SHP77 treated with DMSO at 0.1 percent for 48 hours (cell line): ENCODE data around the gene CCSER1.
"Not testable (repeated sequence)": the region's sequence is repeated elsewhere in the genome, so short reads cannot be mapped to it uniquely, and the experiment has no call there.

Experiments used
- DNase-seq: peaks from one replicate; lab custom pipeline; 2025; lab: John Stamatoyannopoulos, UW

Gene CCSER1

DNA sequence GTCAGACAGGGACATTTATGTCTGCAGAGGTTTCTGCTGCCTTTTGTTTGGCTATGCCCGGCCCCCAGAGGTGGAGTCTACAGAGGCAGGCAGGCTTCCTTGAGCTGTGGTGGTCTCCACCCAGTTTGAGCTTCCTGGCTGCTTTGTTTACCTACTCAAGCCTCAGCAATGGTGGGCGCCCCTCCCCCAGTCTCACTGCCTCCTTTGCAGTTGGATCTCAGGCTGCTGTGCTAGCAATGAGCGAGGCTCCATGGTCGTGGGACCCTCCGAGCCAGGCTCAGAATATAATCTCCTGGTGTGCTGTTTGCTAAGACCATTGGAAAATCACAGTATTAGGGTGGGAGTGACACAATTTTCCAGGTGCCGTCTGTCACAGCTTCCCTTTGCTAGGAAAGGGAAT, 578.3 kb downstream of the CCSER1 start:
- DNase-seq = not testable (repeated sequence)

DNA sequence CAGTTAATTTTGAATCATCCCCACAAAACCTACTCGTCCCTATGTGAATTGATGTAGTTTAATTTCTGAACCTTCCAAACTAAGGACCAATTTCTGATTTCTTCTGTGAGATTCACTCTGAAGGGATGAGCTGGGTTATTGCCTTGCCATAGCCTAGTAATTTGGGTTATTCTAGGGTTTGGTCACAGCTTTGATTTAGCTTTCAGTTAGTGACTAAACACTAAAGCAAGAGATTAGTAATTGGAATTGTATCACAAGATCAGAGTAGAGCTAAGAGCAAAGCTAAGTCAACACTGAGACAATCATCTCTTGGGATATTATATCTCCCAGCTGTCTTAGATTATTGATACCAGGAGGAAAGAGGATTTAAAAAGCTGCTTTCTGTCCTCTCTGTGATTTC, 588.0 kb downstream of the CCSER1 start:
- DNase-seq = no peak

DNA sequence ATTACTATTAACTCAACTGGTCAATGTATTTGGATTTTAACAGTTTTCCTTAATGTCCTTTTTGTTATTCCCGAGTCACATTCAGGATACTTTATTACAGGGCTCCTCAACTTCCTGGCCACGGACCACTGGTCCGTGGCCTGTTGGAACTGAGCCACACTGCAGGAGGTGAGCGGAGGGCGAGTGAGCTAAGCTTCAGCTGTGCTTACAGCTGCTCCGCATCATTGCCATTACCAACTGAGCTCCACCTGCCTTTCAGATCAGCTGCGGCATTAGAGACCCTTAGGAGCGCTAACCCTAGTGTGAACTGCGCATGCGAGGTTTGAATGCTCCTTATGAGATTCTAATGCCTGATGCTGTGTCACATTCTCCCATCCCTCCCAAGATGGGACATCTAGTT, 591.7 kb downstream of the CCSER1 start:
- peak; percentile 60 for DNase-seq

DNA sequence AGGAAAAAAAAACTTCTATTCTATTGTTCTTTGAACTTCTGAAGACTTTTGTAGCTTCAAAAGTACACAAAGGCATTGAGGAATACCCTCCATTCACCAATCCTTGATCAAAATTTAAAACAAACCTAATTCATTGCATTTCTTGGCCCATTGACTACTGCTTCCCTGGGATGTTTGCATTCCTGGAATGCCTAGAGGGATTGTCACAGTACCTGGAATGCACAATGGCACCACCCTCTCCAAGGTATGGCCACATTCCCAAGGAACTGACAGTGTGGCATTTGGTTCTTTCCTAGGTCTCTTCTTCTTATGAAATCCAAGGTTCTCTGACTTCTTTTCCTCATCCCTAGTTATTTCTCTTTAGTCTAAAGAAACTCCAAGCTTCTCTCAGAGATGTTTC, 600.7 kb downstream of the CCSER1 start:
- DNase-seq = no peak

DNA sequence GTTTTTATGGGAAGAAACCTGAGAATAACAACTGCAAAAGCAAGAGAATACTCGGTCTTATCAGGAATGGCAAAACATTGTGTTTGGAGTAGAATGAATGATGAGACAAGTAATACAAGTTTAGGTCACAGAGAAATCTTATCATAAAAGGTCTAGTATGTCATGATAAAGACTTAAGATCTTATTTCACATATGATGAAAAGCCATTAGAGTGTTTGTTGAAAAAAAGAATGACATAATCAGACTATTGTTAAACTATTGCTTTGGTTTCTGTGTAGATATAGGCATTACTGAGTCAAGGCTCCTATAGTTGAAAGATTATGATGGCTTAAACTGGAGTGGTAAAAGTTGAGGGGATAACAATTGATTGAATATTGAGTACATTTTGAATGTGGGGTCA, 603.6 kb downstream of the CCSER1 start:
- DNase-seq = no peak

DNA sequence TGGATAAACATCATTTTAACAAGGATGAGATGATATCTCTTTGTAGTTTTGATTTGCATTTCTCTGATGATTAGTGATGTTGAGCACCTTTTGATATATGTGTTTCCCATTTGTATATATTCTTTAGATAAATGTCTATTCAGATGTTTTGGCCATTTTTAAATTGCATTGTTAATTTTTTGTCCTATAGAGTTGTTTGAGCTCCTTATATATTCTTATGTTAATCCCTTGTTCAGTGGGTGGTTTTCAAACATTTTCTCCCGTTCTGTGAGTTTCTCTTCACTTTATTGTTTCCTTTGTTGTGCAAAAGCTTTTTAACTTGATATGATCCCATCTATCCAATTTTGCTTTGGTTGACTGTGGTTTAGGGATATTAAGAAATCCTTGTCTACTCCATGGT, 606.0 kb downstream of the CCSER1 start:
- no peak for DNase-seq

DNA sequence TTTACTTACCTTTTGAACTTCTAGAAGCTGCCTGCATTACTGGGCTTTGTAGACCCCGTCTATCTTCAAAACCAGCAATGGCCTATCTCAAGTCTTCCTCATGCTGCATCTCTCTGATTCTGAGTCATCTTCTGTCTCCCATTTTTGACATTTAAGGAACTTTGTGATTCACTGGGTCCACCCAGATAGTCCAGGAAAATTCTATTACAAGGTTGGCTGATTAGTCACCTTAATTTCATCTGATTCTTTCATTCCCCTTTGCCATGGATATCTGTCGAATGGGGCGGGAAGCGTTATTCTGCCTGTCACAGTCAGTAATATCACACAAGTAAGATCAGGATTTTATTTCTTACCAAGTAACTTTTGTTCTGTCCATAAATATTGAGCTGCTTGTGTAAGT, 618.0 kb downstream of the CCSER1 start:
- DNase-seq = no peak

DNA sequence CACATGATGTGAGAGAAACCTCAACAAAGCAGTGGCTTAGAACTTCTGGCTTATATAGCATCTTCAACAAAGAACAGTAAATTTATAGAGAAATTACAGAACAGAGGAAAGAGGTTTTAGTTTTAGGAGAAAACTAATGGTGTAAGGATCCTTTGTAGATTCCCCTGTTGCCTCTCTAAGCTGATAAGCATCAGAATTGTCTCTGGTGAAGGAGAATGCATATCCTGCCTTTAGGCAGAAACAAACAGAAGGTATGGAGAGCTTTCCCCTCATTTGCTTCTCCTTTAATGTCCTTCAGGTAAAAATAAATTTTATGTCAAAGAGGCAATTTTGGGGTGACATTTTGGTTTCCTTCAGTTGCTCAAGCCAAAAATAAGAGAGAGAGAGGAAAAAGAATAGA, 625.9 kb downstream of the CCSER1 start:
- no peak for DNase-seq

DNA sequence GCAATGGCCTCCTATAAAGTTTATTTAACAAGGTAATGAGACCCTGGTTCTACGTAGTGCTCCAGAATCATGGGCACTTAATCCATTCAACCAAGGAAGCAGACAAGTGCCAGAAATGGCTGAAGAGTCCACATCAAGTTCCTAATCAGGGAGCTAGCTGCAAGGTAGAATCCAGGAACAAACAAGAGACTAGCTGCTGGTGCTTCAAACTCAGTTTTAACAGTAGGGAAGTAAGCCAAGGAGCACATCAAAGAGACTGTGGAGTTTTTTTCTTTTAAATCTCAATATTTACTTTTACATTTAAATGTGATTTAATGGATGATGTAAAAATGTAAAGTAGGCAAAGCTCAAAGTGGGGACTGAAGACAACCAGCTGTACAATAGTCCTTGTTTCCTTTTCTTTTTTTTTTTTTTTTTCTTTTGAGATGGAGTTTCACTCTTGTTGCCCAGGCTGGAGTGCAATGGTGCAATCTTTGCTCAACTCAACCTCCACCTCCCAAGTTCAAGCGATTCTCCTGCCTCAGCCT, 630.4 kb downstream of the CCSER1 start:
- DNase-seq = no peak

DNA sequence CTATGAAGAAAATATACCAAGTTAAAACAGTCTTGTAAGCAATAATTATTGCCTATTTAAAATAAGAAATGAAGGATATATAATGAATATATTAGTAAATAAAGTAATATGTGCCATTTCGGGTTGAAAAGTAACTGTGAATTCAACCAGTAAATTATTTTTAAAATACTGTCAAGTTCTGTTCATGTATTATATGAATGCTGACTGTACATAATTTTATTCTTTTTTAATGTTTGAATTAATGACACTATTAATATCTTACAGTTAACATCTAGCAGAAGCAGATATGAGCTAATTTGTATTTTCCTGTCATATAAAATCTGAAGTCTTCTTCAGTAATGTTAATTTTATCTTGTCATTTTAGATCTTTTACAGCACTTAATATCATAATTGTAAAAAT, 632.9 kb downstream of the CCSER1 start:
- no peak for DNase-seq

DNA sequence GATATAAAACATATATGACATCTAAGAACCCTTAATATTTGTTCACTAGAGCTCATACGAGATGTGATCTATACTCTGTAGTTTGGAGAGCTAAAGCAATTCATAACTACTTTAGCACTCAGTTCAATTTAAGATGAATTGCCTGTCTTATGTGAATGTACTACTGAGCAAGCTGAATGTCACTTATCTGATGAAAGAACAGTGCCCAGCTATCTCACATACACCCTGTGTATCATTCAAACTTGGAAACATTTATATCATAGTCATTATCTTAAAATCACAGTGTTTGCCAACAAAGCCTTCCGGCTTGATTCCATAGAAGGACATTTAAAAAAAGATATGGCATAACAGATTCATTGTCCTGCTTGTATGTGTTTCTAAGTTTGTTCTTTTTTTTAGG, 639.6 kb downstream of the CCSER1 start:
- DNase-seq = no peak

DNA sequence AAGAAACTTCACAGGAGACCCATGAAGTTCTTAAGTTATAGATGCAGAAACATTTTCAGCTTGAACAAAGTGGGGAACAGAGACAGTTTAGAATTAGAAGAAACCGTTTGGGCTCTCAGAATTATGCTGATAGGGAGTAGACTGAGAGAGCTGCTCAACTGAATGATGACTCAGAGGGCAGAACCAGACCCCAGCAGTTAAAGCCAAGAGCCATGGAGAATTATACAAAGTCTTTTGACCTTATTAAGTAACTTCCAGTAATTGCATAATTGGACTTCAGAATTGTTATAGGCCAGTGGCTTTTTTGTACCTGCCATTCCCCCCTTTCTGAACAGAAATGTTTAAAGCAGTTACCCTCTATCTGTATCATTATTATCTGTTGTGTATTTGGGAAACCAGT, 642.1 kb downstream of the CCSER1 start:
- no peak for DNase-seq

DNA sequence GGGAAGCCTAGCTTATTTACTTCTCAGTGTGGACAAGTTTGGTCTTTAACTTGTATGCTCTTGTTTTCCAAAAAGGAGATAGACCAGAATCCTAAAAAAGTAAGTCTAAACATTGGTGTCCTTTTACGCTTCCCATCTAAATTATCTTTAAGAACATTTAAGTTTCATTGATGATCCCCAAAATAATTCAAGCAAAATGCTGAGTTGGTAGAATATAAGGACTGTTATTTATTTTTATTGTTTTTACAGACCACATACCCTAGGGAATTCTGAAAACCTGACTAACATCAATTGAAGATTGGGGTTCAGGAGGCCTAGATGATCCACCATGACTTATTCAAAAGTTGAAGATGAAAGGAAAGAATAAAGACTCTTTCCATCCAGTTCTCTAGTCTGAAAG, 653.0 kb downstream of the CCSER1 start:
- DNase-seq = no peak

DNA sequence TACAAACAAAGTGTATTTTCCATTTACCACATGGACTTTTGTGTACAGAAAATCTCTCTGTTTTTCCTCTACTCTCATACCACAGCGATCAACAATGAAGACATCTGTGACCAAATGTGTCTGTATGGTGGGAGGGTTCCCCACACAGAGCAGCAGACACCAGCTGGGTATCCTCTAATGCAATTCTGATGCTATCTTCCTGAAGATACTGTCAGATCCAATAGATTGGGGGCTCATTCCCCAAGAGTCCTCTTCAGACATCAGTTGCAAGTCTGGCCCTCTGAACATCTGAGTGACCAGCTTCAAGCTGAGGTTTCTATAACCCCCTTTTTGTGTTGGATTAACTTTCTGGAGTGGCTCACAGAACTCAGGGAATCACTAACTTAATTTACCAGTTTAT, 659.4 kb downstream of the CCSER1 start:
- DNase-seq = no peak

DNA sequence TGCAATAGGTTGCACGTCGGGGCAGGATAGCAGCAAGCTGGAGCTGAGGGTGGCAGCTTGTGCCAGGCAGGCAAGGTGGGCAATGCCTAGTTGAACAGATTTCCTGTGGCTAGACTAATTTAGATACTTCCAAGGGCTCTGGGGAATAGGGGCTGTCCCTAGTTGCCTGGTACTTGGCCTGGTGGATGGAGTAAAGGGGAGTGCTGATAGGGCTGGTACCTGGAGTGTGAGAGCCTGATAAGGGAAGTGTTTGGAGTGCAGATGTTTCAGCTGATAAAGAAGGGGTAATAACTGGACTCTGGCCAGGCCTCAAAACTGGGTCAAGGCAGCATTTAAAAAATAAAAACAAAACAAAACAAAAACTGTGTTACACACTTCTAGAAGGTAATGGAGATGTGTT, 665.5 kb downstream of the CCSER1 start:
- DNase-seq = no peak

DNA sequence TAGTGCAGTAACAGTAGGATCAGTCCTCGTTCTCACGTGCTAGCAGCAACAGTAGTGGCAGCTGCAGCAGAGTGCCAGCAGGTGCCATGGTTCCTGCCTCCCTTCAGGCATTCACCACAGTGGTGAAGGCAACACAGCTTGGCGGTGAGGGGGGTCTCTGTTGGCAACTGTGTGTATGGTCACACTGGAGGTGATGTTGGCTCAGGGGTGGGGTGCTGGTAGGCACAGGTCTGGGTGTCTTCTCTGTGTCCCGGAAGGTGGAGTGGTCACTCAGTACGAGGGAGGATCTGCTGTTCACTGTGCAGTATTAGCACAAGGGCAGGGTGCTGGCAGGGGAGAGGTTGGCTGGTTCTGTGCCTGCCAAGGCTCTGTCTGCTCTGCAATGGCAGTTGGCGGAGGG, 671.8 kb downstream of the CCSER1 start:
- no peak for DNase-seq

DNA sequence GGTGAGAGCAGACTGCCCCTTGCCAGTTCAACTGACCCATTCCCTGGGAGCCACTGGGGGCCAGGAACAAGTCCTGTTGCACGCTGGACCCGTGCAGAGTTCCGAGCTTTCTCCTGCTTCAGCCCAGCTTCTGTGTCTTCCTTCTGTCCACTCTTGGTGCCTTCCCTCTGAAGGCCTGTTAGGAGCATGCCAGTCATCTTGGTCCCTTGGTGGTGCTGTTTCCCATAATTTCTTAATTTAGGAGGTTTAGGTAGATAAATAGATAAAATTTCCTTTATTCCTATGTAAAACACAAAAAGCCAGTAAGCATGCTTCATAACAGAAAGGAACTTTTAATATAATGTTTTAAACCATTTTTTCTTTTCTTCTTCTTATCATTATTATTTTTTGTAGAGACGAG, 672.7 kb downstream of the CCSER1 start:
- DNase-seq = no peak

DNA sequence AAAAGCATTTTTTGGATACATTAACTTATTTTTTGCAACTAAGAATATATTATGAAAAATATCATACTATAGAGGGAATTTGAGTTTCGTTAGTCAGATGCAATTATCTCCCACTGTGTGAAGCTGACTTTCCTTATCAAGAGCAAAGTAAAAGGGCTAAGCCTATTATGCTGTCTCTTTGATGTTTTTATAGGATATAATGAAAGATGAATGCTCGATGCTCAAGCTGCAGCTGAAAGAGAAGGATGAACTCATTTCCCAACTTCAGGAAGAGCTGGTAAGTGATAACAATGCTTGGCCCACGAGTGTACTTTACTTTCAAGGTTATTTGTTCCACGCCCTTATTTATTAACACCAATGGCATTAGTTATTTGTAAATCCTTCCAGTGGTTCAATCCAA, 688.4 kb downstream of the CCSER1 start:
- no peak for DNase-seq

DNA sequence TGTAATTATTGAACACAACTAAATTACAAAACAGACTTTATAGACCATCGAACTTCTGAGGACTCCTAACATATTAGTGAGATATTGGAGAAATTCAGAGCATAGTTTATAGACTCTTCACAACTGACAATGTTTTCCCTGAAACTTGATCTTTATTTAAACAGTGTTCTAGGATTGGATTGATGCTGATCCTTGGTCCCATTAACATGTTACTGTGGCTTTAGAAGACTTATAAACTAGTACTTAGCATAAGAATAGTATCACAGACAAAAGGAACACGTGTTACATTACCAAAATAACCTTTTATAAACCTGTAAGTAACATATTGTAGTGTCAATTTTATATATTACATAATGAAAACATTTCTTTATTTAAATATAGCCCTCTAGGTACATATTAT, 689.6 kb downstream of the CCSER1 start:
- DNase-seq = no peak

DNA sequence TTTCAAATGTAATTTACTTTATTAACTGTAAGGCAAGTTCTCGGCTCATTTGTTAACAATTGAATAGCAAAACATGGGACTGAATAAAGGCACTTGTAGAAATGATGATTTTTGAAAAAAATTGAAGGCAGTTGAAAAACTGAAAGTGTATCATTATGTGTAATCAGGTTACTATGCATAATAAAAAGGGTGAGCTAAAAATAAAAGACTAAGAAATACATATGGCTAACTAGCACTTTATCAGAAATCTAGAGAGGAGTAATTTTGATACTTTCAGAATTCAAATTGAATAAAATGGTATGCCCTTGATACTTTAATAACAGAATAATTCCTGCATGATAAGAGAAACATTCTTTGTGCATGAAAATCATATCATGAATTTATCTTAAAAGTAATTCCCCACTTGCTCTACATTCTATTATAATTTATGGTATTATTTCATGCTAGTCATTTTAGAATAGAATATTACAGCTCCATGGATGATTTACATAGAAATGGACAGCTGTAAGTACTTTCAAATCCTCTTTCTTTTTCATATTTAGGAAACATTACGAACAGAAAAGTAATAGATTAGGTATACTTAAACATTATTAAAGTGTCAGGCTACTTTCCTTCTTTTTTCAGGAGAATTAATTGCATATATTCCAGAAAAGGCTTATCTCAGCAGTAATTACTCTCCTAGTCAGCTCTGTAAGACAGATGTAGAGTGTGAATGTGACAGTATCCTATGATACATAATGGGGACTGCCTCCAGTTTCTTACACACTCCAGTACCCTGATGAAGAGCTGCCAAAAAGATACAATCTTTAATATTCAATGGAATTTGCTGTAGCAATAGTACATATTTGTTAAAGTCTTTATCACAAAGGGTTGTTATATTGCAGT, 697.3 kb downstream of the CCSER1 start:
- no peak for DNase-seq

DNA sequence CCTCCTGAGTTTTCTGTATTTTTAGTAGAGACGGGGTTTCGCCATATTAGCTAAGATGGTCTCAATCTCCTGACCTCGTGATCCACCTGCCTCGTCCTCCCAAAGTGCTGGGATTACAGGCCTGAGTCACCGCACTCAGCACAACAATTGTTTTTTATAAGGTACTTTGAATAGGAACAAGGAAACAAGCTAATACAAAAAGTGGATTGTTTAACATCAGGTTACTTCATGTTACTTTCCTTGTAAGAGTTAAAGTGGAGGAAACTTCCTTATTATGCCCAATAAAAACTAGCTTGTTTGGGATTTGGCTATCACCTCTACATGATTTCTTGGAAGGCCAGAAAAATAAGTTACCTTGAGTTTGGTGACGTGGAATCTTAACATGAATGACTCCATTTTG, 698.7 kb downstream of the CCSER1 start:
- no peak for DNase-seq

DNA sequence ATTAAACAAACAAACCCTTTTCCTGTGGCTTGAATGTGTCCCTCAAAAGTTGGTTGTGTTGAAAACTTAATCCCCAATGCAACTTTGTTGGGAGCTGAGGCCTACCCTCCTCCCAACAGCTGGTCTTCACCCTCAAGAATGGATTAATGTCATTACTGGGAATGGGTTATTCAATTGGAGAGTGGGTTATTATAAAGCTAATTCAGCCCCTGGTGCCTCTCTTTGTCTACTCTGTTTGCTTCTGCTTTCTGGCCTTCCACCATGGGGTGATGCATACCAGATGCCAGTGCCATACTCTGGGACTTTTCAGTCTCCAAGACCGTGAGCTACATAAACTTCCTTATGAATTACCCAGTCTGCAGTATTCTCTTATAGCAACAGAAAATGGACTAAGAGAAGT, 706.5 kb downstream of the CCSER1 start:
- no peak for DNase-seq

DNA sequence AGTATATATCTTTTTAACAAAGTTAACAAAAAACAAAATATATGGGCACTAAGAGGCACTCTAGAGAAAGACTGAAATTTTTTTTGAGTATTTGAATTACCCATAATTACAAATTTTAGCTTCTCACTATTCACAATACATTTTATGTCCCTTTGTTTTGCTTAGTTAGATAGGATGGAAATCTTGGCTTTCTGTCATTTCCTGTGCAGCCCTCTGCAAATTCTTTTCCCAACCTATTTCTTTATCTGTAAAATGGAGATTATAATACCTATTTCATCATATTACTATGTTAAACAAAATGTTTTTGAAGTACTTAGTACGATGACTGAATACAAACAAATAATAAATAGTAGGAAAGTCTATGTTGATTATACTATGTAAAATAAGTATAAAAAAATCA, 710.0 kb downstream of the CCSER1 start:
- DNase-seq = no peak

DNA sequence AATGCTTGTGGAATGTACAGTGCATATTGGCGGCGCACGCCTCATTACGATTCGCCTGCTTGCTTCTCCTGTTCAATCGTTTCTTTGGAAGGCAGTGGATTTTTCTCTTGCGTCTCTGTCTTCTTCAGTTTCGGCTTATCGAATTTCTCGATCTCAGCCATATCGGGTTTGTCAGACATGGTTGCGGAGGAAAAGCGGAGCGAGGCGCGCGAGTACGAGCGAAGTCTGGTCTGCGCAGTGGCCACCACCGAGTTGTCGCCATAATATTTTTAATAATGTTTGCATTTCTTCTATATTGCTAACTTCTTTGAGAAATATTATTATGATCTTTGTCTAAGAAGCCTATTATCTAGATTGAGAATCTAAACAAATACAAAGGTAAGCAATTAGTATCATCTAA, 711.7 kb downstream of the CCSER1 start:
- not testable (repeated sequence) for DNase-seq
